Osteocyte (in vitro differentiated cells): ENCODE results near the gene BRWD1. TPM values are rescaled to one million over a fixed set of nuclear protein-coding genes. Genes with fewer than 3 reads are reported as not detected.

Source experiments
- DNase-seq: peaks from one replicate; pipeline ENCODE4 v3.0.0; 2021; ENCODE audit warnings: mixed read lengths; ENCODE audit not compliant: unreplicated experiment; ENCODE audit errors: extremely low spot score
- H3K27ac Mint-ChIP-seq: one replicate; pipeline ENCODE4 v1.8.0; 2021; ENCODE audit warnings: mild to moderate bottlenecking, mixed read lengths; ENCODE audit not compliant: unreplicated experiment
- H3K27me3 Mint-ChIP-seq: one replicate; pipeline ENCODE4 v1.8.0; 2021; ENCODE audit warnings: mixed read lengths; ENCODE audit not compliant: unreplicated experiment
- H3K36me3 Mint-ChIP-seq: one replicate; pipeline ENCODE4 v1.8.0; 2021; ENCODE audit warnings: mixed read lengths; ENCODE audit not compliant: unreplicated experiment
- H3K4me1 Mint-ChIP-seq: one replicate; pipeline ENCODE4 v1.8.0; 2021; ENCODE audit warnings: mixed read lengths; ENCODE audit not compliant: unreplicated experiment
- H3K4me3 Mint-ChIP-seq: one replicate; pipeline ENCODE4 v1.8.0; 2021; ENCODE audit warnings: mild to moderate bottlenecking, moderate library complexity, mixed read lengths; ENCODE audit not compliant: unreplicated experiment
- H3K9me3 Mint-ChIP-seq: one replicate; pipeline ENCODE4 v1.8.0; 2021; ENCODE audit warnings: mixed read lengths; ENCODE audit not compliant: unreplicated experiment
- total RNA-seq: library from RNA; stranded (reverse); gene quantifications from 2 replicates; pipeline ENCODE4 v1.2.1, GENCODE V29; 2021
- TF ChIP-seq, protein P1 (sequence below): fragments of 200-600 bp; sonication (generic); IDR thresholded peaks from 2 replicates; pipeline ENCODE4 v1.5.0; 2021; ENCODE audit warnings: antibody characterized with exemption, mild to moderate bottlenecking, moderate library complexity

BRWD1 gene
- total RNA-seq, 1 donor from 2014 or later: 40.8 TPM

DNA sequence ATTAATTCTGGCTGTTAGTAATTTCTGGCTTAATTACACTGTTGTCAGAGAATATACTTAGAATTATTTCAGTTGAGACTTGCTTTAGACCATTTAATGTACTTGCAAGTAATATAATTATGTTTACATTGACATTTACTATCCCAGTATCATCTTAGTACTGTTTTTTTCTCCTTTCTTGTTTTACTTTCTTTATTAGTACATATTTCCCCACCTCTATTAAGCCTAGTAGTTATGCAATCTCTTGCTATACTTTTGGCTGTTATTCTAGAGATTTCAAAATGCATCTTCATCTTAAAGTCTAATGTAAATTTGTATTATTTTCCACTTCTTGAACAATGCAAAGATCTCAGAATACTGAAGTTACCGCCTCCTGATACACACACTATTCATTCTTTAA is 24.4 kb downstream of the BRWD1 start:
- Mint-ChIP-seq H3K4me3 (no peak overlapping the region), H3K36me3 (peaks cover 76% of the 10 kb centered on the region), H3K27me3 (no peaks in the 10 kb centered on the region), H3K27ac (no peak overlapping the region), H3K9me3 (no peaks in the 10 kb centered on the region), H3K4me1 (peaks cover 1% of the 10 kb centered on the region)
- no peak for DNase-seq
- TF ChIP-seq, protein P1, sequence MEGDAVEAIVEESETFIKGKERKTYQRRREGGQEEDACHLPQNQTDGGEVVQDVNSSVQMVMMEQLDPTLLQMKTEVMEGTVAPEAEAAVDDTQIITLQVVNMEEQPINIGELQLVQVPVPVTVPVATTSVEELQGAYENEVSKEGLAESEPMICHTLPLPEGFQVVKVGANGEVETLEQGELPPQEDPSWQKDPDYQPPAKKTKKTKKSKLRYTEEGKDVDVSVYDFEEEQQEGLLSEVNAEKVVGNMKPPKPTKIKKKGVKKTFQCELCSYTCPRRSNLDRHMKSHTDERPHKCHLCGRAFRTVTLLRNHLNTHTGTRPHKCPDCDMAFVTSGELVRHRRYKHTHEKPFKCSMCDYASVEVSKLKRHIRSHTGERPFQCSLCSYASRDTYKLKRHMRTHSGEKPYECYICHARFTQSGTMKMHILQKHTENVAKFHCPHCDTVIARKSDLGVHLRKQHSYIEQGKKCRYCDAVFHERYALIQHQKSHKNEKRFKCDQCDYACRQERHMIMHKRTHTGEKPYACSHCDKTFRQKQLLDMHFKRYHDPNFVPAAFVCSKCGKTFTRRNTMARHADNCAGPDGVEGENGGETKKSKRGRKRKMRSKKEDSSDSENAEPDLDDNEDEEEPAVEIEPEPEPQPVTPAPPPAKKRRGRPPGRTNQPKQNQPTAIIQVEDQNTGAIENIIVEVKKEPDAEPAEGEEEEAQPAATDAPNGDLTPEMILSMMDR: no peak

DNA sequence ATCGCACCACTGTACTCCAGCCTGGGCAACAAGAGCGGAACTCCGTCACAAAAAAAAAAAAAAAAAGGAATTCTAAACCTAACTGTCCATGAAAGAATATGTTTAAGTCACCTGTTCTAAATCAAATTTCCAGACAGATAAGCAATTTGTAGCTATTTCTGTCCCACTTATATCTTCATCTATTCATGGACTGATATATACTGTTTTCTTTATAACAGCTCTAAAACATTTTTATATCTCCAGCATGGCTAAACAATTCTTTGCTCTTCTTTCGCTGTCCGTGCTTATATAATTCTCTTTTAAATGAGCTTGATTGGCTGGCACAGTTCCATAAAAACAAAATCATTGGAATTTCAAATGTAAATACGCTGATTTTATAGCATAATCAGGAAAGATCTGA is 30.5 kb downstream of the BRWD1 start:
- H3K36me3 Mint-ChIP-seq: peaks cover 39% of the 10 kb centered on the region
- no peaks in the 10 kb centered on the region for H3K9me3 Mint-ChIP-seq
- no peak overlapping the region for H3K4me3 Mint-ChIP-seq

DNA sequence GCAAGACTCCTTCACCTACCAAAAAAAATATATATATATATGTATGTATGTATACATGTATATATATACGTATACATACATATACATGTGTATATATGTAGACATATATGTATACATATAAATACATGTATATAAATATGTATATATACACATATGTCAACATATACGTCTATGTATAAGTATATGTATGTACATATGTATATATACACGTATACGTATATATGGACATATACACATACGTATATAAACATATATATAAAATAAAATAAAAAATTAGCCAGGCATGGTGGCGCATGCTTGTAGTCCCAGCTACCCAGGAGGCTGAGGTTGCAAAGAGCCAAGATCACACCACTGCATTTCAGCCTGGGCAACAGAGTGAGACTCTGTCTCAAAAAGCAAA is 31.6 kb downstream of the BRWD1 start:
- TF ChIP-seq, protein P1: no peak
- peaks cover 29% of the 10 kb centered on the region for H3K36me3 Mint-ChIP-seq
- DNase-seq: no peak
- H3K27me3 Mint-ChIP-seq: no peaks in the 10 kb centered on the region
- H3K27ac Mint-ChIP-seq: no peak overlapping the region
- no peaks in the 10 kb centered on the region for H3K9me3 Mint-ChIP-seq
- H3K4me1 Mint-ChIP-seq: peaks cover 11% of the 10 kb centered on the region
- H3K4me3 Mint-ChIP-seq: no peak overlapping the region

More for the DNA sequence above, 30.5 kb downstream of the BRWD1 start:
- Mint-ChIP-seq H3K4me1 (peaks cover 11% of the 10 kb centered on the region), H3K27me3 (no peaks in the 10 kb centered on the region), H3K27ac (no peak overlapping the region)
- TF ChIP-seq, protein P1: no peak
- no peak for DNase-seq

DNA sequence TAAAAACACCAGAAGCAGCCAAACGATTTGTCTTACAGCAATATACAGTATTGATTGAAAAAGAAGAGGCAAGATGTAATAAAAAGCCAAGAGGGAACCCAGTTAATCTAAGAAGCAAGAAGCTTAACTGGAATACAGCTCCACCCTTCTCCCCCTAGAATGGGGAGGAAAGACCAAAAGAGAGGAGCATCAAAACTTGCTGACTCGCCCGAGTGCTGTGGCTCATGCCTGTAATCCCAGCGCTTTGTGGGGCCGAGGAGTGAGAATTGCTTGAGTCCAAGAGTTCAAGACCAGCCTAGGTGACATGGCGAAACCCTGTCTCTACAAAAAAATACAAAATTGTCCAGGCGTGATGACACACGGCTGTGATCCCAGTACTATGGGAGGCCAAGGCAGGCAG is 32.2 kb downstream of the BRWD1 start:
- TF ChIP-seq, protein P1: no peak
- Mint-ChIP-seq H3K4me3 (no peak overlapping the region), H3K4me1 (peaks cover 11% of the 10 kb centered on the region), H3K36me3 (peaks cover 28% of the 10 kb centered on the region), H3K9me3 (no peaks in the 10 kb centered on the region), H3K27me3 (no peaks in the 10 kb centered on the region), H3K27ac (peak overlapping the region; percentile 2)
- DNase-seq: no peak

DNA sequence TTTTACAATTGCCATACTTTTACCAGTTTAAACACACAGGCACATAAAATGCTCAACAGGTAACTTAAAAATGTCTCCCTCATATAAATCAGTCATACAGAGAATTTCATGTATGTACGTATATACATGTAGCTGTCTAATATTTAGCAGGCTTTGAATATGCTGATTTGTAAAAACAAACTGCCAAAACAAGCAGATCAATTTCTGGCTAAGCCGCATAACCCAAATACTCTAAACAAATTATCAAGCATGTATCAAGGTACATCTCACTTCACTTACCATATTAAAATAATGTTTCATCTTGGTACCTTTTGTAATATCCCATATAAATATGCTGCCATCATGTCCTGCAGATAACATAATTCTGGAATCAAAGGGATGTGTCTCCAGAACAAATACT is 43.8 kb downstream of the BRWD1 start:
- H3K36me3 Mint-ChIP-seq: peaks cover 57% of the 10 kb centered on the region
- H3K4me1 Mint-ChIP-seq: no peaks in the 10 kb centered on the region
- H3K27ac Mint-ChIP-seq: no peak overlapping the region
- H3K27me3 Mint-ChIP-seq: no peaks in the 10 kb centered on the region
- TF ChIP-seq, protein P1: no peak
- DNase-seq: no peak
- H3K9me3 Mint-ChIP-seq: no peaks in the 10 kb centered on the region
- H3K4me3 Mint-ChIP-seq: no peak overlapping the region
